Measurements from ENCODE around the gene TLCD5.

Gene TLCD5

GRCh38 chr11:120342226-120342625, 17.1 kb downstream of the TLCD5 start:
- TF ChIP-seq, protein P1, sequence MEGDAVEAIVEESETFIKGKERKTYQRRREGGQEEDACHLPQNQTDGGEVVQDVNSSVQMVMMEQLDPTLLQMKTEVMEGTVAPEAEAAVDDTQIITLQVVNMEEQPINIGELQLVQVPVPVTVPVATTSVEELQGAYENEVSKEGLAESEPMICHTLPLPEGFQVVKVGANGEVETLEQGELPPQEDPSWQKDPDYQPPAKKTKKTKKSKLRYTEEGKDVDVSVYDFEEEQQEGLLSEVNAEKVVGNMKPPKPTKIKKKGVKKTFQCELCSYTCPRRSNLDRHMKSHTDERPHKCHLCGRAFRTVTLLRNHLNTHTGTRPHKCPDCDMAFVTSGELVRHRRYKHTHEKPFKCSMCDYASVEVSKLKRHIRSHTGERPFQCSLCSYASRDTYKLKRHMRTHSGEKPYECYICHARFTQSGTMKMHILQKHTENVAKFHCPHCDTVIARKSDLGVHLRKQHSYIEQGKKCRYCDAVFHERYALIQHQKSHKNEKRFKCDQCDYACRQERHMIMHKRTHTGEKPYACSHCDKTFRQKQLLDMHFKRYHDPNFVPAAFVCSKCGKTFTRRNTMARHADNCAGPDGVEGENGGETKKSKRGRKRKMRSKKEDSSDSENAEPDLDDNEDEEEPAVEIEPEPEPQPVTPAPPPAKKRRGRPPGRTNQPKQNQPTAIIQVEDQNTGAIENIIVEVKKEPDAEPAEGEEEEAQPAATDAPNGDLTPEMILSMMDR (IDR thresholded peaks at IDR 0.05; ENCODE audit: low read depth, low read length, missing control alignments), result no peak
- no peak for DNase-seq (ENCODE audit: low read depth)
- no peak overlapping the region for H3K4me3 ChIP-seq (ENCODE audit: low read depth, low read length)

DNA sequence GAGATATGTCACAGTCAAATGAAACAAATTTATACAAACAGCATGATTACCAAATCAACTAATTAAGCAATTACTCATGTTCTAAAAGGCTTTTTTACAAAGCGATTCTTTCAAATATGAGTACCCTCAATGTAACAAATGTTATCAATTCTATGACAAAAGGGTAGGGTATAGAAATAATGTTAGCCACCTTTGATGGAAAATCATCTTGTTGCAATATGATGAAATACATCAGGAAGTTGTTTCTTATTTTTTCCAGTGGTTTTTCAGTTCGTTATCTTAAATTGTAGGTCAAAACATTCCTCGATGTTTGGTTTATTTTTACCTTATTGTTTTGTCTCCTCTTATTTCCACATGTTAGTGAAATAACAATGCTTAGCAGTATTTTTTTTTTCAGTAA, 17.6 kb downstream of the TLCD5 start:
- no peak for DNase-seq (ENCODE audit: low read depth)
- TF ChIP-seq, protein P1 (IDR thresholded peaks at IDR 0.05; ENCODE audit: low read depth, low read length, missing control alignments), result no peak
- H3K4me3 ChIP-seq (ENCODE audit: low read depth, low read length), result no peak overlapping the region

DNA sequence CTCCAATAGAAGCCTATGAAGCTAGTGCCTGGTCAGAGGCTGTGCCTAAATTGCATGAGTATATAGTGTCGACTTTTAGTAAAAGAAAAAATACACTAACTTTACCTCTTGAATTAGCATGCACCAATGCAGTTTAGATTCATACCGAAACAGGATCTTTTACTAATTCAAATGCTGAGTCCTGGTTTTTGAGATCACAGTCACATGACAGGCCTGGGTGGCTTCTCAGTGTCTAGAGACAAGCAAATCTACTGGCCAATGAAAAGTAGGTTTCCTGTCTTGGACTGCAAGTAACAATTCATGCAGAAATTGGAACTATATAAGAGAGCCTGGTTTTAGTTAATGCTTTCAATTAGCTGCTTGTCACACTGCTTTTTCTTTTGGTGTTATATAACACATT, 18.3 kb downstream of the TLCD5 start:
- TF ChIP-seq, protein P1 (IDR thresholded peaks at IDR 0.05; ENCODE audit: low read depth, low read length, missing control alignments), result no peak
- H3K4me3 ChIP-seq (ENCODE audit: low read depth, low read length), result no peak overlapping the region
- DNase-seq (ENCODE audit: low read depth), result peak; percentile 70

DNA sequence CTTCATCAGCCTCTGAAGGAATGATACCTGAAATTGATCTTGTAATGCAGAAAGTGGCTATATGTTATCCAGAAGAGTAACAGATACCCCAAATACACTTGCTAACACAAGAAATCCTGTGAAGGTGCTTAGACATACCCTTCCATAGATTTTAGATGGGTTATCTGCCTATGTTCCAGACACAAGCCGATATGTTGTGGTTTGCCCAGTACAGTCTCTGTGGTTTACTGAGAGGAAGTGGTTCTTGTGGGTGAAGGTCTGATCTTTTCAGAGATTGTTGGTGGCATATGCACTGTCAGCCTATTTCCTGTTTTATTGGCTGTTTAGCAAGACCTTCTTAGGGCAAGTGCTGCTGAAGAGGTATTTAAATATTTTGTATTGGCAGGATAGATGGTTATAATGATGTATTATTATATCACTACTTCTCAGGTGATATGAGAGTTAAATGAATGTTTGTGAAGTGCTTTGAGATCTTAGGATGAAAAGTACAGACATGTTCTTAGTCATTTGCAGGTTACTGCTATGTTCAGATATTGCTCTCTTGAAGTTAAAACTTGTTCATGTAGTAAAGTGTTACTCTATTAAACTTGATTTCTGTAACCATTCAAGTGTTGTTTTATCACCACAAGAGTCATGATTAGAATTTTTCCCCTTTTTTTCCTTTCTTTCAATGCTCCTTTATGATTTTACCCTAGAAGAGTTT, 19.4 kb downstream of the TLCD5 start:
- DNase-seq (ENCODE audit: low read depth), result peak; percentile 73
- TF ChIP-seq, protein P1 (IDR thresholded peaks at IDR 0.05; ENCODE audit: low read depth, low read length, missing control alignments), result no peak
- no peak overlapping the region for H3K4me3 ChIP-seq (ENCODE audit: low read depth, low read length)

- H3K4me3 ChIP-seq (ENCODE audit: low read depth, low read length), result no peak overlapping the region
- TF ChIP-seq, protein P1 (IDR thresholded peaks at IDR 0.05; ENCODE audit: low read depth, low read length, missing control alignments), result no peak
- DNase-seq (ENCODE audit: low read depth), result no peak
Measured at GRCh38 chr11:120346233-120346632, 21.1 kb downstream of the TLCD5 start.

GRCh38 chr11:120350637-120351036, 25.5 kb downstream of the TLCD5 start:
- TF ChIP-seq, protein P1 (IDR thresholded peaks at IDR 0.05; ENCODE audit: low read depth, low read length, missing control alignments), result no peak
- no peak for DNase-seq (ENCODE audit: low read depth)

DNA sequence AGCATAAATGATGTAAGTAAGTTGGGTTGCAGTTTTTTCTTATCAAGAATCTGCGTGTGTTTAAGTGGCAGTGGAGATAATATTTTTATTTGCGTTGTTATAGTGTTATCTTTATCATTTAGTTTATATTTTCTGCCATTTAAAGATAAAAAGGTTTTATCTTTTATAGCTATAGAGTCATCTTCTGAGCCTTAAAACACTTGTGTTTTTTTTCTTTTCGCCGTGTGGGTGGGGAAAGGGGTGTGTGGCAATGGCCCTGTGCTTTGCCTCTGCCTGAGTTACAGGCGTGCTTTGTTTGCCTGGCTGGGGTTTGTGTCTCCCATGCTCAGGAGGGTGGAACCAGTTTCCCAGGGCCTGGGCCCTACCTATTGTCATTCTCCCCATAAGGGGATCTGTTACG, 27.3 kb downstream of the TLCD5 start:
- TF ChIP-seq, protein P1 (IDR thresholded peaks at IDR 0.05; ENCODE audit: low read depth, low read length, missing control alignments), result no peak
- H3K4me3 ChIP-seq (ENCODE audit: low read depth, low read length), result no peak overlapping the region
- DNase-seq (ENCODE audit: low read depth), result no peak

More at GRCh38 chr11:120350637-120351036, 25.5 kb downstream of the TLCD5 start:
- H3K4me3 ChIP-seq (ENCODE audit: low read depth, low read length), result no peak overlapping the region

All from GM12864 (cell line).